Daoy (cell line): ENCODE data around the gene MIER3. TPM values are rescaled to one million over a fixed set of nuclear protein-coding genes. Genes with fewer than 3 reads are reported as not detected.

ENCODE experiments used
- DNase-seq: peaks from one replicate; pipeline ENCODE4 v3.0.0-alpha.2; 2015; ENCODE audit warnings: low read depth
- total RNA-seq: library from RNA; depleted of rRNA; stranded (reverse); fragments of >200 nt; shearing (Covaris generic); gene quantifications from 2 replicates; pipeline ENCODE4 v1.2.3, GENCODE V29; 2014; rRNA removed

MIER3 gene
- total RNA-seq, 1 experiment from 2014 or later = 21.0 TPM

- DNase-seq = no peak
Measured at GRCh38 chr5:56898213-56898612, 53.7 kb downstream of the MIER3 start.

DNA sequence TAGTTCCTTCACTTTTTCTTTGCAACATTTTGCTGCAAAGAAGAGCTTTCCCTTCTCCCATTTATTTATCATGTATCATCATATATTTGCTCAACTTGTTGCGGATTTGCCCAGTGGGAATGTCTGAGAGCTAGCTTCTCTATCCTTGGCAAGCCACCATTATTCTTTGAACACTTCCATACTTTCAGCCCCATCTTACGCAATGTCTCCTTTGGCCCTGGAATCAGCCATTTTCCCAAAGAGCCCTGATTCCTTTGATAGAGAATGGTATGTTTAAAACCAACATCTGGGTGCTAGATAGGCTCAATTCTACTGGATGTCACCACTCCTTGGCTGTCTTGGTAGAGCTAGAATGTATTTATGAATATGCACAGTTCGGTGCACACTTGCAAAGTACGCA, 55.2 kb downstream of the MIER3 start:
- DNase-seq = no peak

DNA sequence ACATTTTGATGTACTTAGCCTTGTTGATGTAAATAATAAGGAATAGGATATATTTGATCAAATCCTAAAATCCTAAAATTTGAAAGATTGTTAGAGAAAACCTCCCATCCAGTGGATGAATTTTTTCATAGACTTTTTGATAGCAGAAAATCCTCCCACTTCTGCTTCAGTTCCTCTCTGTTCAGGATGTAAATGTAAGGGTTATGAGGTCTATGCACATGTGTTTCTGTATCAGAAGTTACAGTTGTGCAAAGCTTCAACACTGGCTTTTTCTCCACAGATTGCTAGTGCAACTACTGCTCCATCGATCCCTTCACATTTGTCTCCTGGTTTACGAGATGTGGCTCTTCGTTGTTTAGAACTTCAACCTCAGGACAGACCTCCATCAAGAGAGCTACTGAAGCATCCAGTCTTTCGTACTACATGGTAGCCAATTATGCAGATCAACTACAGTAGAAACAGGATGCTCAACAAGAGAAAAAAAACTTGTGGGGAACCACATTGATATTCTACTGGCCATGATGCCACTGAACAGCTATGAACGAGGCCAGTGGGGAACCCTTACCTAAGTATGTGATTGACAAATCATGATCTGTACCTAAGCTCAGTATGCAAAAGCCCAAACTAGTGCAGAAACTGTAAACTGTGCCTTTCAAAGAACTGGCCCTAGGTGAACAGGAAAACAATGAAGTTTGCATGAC, 58.5 kb downstream of the MIER3 start:
- no peak for DNase-seq

DNA sequence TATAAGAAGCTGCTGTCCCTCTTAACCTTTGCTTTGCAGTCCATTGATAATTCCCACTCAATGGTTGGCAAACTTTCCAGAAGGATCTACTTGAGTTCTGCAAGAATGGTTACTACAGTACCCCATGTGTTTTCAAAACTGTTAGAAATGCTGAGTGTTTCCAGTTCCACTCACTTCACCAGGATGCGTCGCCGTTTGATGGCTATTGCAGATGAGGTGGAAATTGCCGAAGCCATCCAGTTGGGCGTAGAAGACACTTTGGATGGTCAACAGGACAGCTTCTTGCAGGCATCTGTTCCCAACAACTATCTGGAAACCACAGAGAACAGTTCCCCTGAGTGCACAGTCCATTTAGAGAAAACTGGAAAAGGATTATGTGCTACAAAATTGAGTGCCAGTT, 70.4 kb downstream of the MIER3 start:
- DNase-seq = no peak

- no peak for DNase-seq
Measured at GRCh38 chr5:56876327-56876726, 75.6 kb downstream of the MIER3 start.

- no peak for DNase-seq
Measured at GRCh38 chr5:56873056-56873455, 78.9 kb downstream of the MIER3 start.

GRCh38 chr5:56871777-56872176, 80.1 kb downstream of the MIER3 start:
- DNase-seq = no peak

Other genes starting within 250 kb of the MIER3 start
- 8.6 and 10.2 TPM in 2 replicates for gene MAP3K1, start 136.6 kb downstream of the MIER3 start, total RNA-seq
- gene SETD9, start 42.5 kb downstream of the MIER3 start, total RNA-seq = 28.4 and 57.0 TPM in 2 replicates
- gene GPBP1, start 221.9 kb upstream of the MIER3 start, total RNA-seq = 61.0 and 75.5 TPM in 2 replicates